ENCODE results near the gene KIF3B.

DNA sequence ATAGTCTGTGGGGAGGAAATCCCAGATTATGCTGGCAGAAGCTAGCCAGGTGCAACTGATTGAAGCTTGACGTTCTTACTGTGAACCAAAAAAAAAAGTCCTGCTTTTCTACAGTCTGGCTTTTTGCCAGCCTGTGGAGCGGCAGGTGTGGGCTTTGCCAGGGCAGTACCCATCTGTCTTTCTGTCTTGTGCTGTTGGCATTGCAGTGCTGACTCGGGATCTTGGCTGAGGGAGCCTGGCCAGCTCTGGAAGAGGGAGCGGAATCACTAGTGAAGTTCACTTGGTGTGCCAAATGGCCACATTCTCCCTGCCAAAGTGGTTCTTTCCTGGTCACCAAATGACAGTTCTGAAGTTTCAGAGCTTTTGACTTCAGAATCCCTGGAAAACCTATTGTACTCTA lies 5.0 kb downstream of the KIF3B start:
- no peak for TF ChIP-seq EZH2 (IDR thresholded peaks at IDR 0.05; ENCODE audit: borderline replicate concordance, control insufficient read depth, low read depth, low read length)
- TF ChIP-seq EP300 (IDR thresholded peaks at IDR 0.05; ENCODE audit: borderline replicate concordance in 1 of 2, control insufficient read depth in 1 of 2, low read depth in 2 of 2, low read length in 2 of 2), result no peak
- TF ChIP-seq POLR2A (IDR thresholded peaks at IDR 0.05; ENCODE audit: low read depth, low read length), result no peak
- TF ChIP-seq, protein P1, sequence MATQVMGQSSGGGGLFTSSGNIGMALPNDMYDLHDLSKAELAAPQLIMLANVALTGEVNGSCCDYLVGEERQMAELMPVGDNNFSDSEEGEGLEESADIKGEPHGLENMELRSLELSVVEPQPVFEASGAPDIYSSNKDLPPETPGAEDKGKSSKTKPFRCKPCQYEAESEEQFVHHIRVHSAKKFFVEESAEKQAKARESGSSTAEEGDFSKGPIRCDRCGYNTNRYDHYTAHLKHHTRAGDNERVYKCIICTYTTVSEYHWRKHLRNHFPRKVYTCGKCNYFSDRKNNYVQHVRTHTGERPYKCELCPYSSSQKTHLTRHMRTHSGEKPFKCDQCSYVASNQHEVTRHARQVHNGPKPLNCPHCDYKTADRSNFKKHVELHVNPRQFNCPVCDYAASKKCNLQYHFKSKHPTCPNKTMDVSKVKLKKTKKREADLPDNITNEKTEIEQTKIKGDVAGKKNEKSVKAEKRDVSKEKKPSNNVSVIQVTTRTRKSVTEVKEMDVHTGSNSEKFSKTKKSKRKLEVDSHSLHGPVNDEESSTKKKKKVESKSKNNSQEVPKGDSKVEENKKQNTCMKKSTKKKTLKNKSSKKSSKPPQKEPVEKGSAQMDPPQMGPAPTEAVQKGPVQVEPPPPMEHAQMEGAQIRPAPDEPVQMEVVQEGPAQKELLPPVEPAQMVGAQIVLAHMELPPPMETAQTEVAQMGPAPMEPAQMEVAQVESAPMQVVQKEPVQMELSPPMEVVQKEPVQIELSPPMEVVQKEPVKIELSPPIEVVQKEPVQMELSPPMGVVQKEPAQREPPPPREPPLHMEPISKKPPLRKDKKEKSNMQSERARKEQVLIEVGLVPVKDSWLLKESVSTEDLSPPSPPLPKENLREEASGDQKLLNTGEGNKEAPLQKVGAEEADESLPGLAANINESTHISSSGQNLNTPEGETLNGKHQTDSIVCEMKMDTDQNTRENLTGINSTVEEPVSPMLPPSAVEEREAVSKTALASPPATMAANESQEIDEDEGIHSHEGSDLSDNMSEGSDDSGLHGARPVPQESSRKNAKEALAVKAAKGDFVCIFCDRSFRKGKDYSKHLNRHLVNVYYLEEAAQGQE (IDR thresholded peaks at IDR 0.05; ENCODE audit: low read depth, low read length), result no peak
- no peak for TF ChIP-seq MTA3 (IDR thresholded peaks at IDR 0.05; ENCODE audit: borderline replicate concordance, low read length)
- no peak for TF ChIP-seq DPF2 (IDR thresholded peaks at IDR 0.05)
